Hindlimb muscle (tissue), 1 donor: ENCODE results near the gene NDUFS4. TPM values are rescaled to one million over a fixed set of nuclear protein-coding genes. Genes with fewer than 3 reads are reported as not detected.
"Not testable (repeated sequence)": the region's sequence is repeated elsewhere in the genome, so short reads cannot be mapped to it uniquely, and the experiment has no call there.

Source experiments
- DNase-seq: peaks from one replicate; pipeline ENCODE4 v3.0.0-alpha.2; 2013
- polyA plus RNA-seq: library from polyadenylated mRNA; unstranded; fragments of 120-200 nt; gene quantifications from one replicate; pipeline ENCODE4 v1.2.1, GENCODE V29; 2013; ENCODE audit not compliant: insufficient read length

NDUFS4 gene
- polyA plus RNA-seq, 1 donor = 93.3 TPM

- no peak for DNase-seq
Observed at GRCh38 chr5:53667621-53668020, 107.2 kb downstream of the NDUFS4 start.

GRCh38 chr5:53671447-53671846 is 111.0 kb downstream of the NDUFS4 start:
- DNase-seq = no peak

DNA sequence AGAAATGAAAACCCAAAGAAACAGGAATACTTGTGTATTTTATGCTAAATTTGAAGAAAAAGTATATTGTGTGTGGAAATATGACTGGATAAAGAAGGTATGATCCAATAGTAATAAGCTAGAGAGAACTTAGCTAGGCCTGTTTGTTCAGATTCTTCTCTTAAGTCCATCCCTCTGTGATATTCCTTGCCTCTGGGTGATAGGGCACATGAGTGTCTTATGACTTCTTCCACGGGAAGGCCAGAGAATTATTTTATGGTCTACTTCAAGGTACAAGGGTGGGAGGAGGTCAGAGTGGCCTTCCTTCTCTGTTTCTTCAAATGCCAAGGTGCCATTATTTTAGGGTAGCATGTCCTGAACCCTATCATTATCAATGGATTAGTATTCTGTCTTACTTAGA is 113.7 kb downstream of the NDUFS4 start:
- no peak for DNase-seq

GRCh38 chr5:53677632-53678031 is 117.2 kb downstream of the NDUFS4 start:
- no peak for DNase-seq

DNA sequence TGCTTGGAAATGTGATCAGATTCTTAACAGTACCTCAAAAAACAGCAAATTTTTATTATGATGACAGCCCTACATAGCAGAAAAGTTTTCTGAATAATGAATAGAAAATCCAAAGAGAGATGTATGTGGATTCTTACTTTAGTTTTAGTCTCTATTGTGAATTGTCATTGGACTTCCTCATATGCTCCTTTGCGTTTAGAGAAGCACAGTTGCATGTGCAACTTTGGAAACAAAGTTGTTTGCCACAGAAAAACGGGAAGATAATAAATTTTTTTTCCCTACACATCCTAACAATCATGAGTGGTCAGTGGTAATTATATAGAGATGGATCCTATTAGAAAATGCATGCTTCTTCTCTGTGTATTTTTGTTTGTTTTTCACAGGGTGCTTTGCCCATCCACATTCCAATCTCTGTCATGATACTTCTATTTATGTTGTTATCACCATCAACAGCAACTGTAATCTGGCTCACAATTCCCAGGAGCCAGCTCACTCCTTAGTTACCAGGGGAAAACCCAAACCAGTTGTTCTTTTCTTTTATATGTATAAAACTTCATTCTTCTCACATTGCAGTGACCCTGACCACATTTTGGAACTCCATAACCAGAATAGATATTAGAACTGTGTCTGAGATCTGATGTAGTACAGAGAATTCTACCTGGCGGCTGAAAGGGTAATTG is 118.7 kb downstream of the NDUFS4 start:
- no peak for DNase-seq

DNA sequence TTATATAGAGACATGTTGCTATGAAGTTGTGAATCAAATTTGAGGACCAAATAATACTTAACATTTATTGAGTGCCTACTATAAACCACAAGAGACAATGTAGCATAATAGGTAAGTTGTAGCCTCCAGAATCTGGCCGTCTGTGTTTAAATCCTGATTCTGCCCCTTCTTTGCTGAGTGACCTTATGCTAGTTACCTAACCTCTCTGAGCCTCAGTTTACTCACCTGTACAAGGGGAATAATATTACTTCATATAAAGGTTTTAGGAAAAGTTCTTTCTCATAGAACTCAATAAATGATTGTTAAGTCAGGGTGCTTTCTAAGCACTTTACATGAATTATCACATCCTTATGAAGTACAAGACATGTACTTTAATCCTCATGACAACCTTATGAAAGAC is 120.6 kb downstream of the NDUFS4 start:
- DNase-seq = no peak

DNA sequence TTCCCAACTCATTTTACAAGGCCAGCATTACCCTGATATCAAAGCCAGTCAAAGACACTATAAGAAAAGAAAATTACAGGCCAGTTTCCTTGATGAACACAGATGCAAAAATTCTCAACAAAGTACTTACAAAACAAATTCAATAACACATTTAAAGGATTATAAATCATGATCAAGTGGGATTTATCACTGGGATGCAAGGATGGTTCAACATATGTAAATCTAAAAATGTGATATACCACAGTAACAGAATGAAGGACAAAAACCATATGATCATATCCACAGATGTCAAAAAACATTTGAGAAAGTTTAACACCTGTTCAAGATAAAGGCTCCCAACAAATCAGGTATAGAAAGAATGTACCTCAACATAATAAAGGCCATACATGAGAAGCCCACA is 130.6 kb downstream of the NDUFS4 start:
- DNase-seq = no peak

- DNase-seq = no peak
Observed at GRCh38 chr5:53694520-53695022, 134.1 kb downstream of the NDUFS4 start.

GRCh38 chr5:53710405-53710804 is 150.0 kb downstream of the NDUFS4 start:
- DNase-seq = not testable (repeated sequence)

- DNase-seq = no peak
Observed at GRCh38 chr5:53712327-53712726, 151.9 kb downstream of the NDUFS4 start.

DNA sequence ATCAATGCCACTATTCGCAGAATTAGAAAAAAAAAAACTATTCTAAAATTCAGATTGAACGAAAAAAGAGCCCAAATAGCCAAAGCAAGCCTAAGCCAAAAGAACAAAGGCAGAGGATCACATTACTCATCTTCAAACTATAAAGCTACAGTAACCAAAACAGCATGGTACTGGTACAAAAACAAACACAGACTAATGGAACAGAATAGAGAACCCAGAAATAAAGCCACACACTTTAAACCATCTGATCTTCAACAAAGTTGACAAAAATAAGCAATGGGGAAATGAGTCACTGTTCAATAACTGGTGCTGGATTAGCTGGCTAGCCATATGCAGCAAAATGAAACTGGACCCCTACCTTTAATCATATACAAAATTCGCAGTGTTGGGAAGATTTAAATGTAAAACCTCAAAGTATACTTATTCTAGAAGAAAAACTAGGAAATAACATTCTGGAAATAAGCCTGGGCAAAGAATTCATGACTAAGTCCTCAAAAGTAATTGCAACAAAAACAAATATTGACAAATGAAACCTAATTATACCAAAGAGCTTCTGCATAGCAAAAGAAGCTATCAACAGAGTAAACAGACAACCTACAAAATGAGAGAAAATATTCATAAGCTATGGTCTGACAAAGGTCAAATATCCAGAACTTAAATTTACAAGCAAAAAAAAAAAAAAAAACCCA is 153.7 kb downstream of the NDUFS4 start:
- DNase-seq = no peak

DNA sequence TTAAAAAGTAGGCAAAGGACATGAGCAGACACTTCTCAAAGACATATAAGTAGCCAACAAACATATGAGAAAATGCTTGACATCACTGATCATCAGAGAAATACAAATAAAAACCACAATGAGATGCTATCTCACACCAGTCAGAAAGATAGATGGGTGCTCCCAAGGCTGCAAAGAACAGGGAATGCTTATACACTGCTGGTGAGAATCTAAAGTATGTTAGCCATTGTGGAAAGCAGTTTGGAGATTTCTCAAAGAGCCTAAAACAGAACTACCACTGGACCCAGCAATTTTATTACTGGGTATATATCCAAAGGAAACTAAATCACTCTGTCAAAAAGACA is 154.2 kb downstream of the NDUFS4 start:
- DNase-seq = no peak

DNA sequence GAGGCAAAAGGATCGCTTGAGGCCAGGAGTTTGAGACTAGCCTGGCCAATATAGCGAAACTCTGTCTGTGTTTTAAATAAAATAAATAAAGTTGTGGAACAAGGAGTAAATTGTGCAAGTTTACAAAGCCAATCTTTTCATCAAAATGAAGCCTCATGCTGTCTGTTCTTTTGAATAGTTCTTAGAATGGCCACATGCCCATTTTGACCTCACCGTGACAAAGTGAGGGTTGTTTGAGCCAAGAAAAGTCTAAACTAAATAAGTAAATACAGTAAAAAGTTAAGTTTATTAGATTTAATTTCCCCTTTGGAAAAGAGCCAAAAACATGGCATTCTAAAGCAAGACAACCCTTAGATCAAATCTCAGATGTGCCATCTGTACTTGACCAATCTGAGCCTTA is 165.7 kb downstream of the NDUFS4 start:
- DNase-seq = no peak

DNA sequence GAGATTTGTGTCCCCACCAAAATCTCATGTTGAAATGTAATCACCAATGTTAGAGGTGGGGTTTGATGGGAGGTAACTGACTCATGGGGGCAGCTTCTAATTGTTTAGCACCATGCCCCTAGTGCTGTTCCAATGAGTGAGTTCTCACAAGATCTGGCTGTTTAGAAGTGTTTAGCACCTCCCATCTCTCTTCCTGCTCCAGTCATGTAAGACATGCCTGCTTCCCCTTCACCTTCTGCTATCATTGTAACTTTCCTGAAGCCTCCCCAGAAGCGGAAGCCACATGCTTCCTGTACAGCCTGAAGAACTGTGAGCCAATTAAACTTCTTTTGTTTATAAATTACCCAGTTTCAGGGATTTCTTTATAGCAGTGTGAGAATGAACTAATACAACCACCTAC is 170.5 kb downstream of the NDUFS4 start:
- DNase-seq = no peak

Other genes starting within 250 kb of the NDUFS4 start
- 33.1 TPM for gene FST, start 80.0 kb upstream of the NDUFS4 start, polyA plus RNA-seq